WTC11 (cell line): ENCODE data around the gene MRTFB. TPM values are rescaled to one million over a fixed set of nuclear protein-coding genes. Genes with fewer than 3 reads are reported as not detected.
A peak's percentile ranks its signal among the peaks of the same experiment; 100 is the strongest.

Experiments
- ATAC-seq: fragments of 200-7000 bp; cut with Tn5 transposase; 2 replicates; pipeline ENCODE4 v1.10.0; 2021; ENCODE audit warnings: mild to moderate bottlenecking, moderate library complexity
- CTCF ChIA-PET: fragments of 300-600 bp; sonication (Branson Sonifier 250); formaldehyde crosslinking; loops from one replicate; lab custom pipeline; 2021; ENCODE audit warnings: antibody characterized with exemption; lab: Charles Lee
- POLR2A ChIA-PET: fragments of 350-600 bp; sonication (Branson Sonifier 250); formaldehyde crosslinking; loops from one replicate; lab custom pipeline; 2021; ENCODE audit warnings: antibody characterized with exemption; lab: Charles Lee
- DNase-seq: peaks from one replicate; pipeline ENCODE4 v3.0.0; 2021; ENCODE audit warnings: low spot score
- H3K27ac Mint-ChIP-seq: 2 replicates; pipeline ENCODE4 v1.8.0; 2021; ENCODE audit warnings: mixed read lengths
- H3K27me3 Mint-ChIP-seq: 2 replicates; pipeline ENCODE4 v1.8.0; 2021; ENCODE audit warnings: low read depth, mild to moderate bottlenecking, moderate library complexity, mixed read lengths
- H3K36me3 Mint-ChIP-seq: 2 replicates; pipeline ENCODE4 v1.8.0; 2021; ENCODE audit warnings: mixed read lengths
- H3K4me1 Mint-ChIP-seq: 2 replicates; pipeline ENCODE4 v1.8.0; 2022; ENCODE audit warnings: mixed read lengths
- H3K4me3 Mint-ChIP-seq: 2 replicates; pipeline ENCODE4 v1.8.0; 2021; ENCODE audit warnings: mild to moderate bottlenecking, moderate library complexity, mixed read lengths
- H3K9me3 Mint-ChIP-seq: 2 replicates; pipeline ENCODE4 v1.8.0; 2021; ENCODE audit warnings: mixed read lengths
- ATF1 ChIP-seq: sonication (generic); formaldehyde crosslinking; IDR thresholded peaks from 2 replicates; pipeline ENCODE4 v1.8.1; 2023; ENCODE audit warnings: mild to moderate bottlenecking, moderate library complexity, missing genetic modification reagents
- ATF3 ChIP-seq: sonication (generic); formaldehyde crosslinking; conservative IDR thresholded peaks from 2 replicates; pipeline ENCODE4 v1.8.1; 2022; ENCODE audit warnings: mild to moderate bottlenecking, missing genetic modification reagents
- ATF6 ChIP-seq: sonication (generic); formaldehyde crosslinking; IDR thresholded peaks from 2 replicates; pipeline ENCODE4 v1.8.1; 2023; ENCODE audit warnings: mild to moderate bottlenecking, missing genetic modification reagents
- CREB1 ChIP-seq: sonication (generic); formaldehyde crosslinking; IDR thresholded peaks from 2 replicates; pipeline ENCODE4 v1.8.0; 2023; ENCODE audit warnings: mild to moderate bottlenecking, missing genetic modification reagents
- CREM ChIP-seq: sonication (generic); formaldehyde crosslinking; IDR thresholded peaks from 2 replicates; pipeline ENCODE4 v1.8.1; 2022; ENCODE audit warnings: mild to moderate bottlenecking, missing genetic modification reagents, moderate library complexity
- ESRRA ChIP-seq: sonication (generic); formaldehyde crosslinking; IDR thresholded peaks from 2 replicates; pipeline ENCODE4 v1.8.1; 2022; ENCODE audit warnings: mild to moderate bottlenecking, missing genetic modification reagents, borderline replicate concordance
- FOXK1 ChIP-seq: sonication (generic); formaldehyde crosslinking; IDR thresholded peaks from 2 replicates; pipeline ENCODE4 v1.8.0; 2022; ENCODE audit warnings: mild to moderate bottlenecking, moderate library complexity, missing genetic modification reagents
- FOXP4 ChIP-seq: sonication (generic); formaldehyde crosslinking; IDR thresholded peaks from 2 replicates; pipeline ENCODE4 v1.8.0; 2022; ENCODE audit warnings: mild to moderate bottlenecking, missing genetic modification reagents
- IRF2 ChIP-seq: sonication (generic); formaldehyde crosslinking; IDR thresholded peaks from 2 replicates; pipeline ENCODE4 v1.8.0; 2022; ENCODE audit warnings: low read depth, missing genetic modification reagents, borderline replicate concordance
- KAT7 ChIP-seq: sonication (generic); formaldehyde crosslinking; IDR thresholded peaks from 2 replicates; pipeline ENCODE4 v1.8.1; 2023; ENCODE audit warnings: missing genetic modification reagents, mild to moderate bottlenecking, borderline replicate concordance
- NFATC4 ChIP-seq: fragments of 250-450 bp; sonication (Bioruptor Pico); IDR thresholded peaks from 2 replicates; pipeline ENCODE4 v1.9.0; 2021; ENCODE audit warnings: mild to moderate bottlenecking
- NR3C1 ChIP-seq: sonication (generic); formaldehyde crosslinking; conservative IDR thresholded peaks from 2 replicates; pipeline ENCODE4 v1.8.1; 2023; ENCODE audit warnings: low read depth, mild to moderate bottlenecking, missing genetic modification reagents
- SMAD4 ChIP-seq: sonication (generic); formaldehyde crosslinking; IDR thresholded peaks from 2 replicates; pipeline ENCODE4 v1.8.0; 2022; ENCODE audit warnings: mild to moderate bottlenecking, missing genetic modification reagents
- STAT6 ChIP-seq: sonication (generic); formaldehyde crosslinking; conservative IDR thresholded peaks from 2 replicates; pipeline ENCODE4 v1.8.1; 2023; ENCODE audit warnings: mild to moderate bottlenecking, low read depth, missing genetic modification reagents, moderate library complexity
- TEAD4 ChIP-seq: sonication (generic); formaldehyde crosslinking; IDR thresholded peaks from 2 replicates; pipeline ENCODE4 v1.8.0; 2022; ENCODE audit warnings: mild to moderate bottlenecking, missing genetic modification reagents
- ZBTB21 ChIP-seq: sonication (generic); formaldehyde crosslinking; IDR thresholded peaks from 2 replicates; pipeline ENCODE4 v1.8.1; 2023; ENCODE audit warnings: mild to moderate bottlenecking, missing genetic modification reagents, borderline replicate concordance
- ZNF416 ChIP-seq: fragments of 250-450 bp; sonication (Bioruptor Pico); IDR thresholded peaks from 2 replicates; pipeline ENCODE4 v1.9.0; 2021; ENCODE audit warnings: mild to moderate bottlenecking, inconsistent platforms
- ZNF423 ChIP-seq: fragments of 250-450 bp; sonication (Bioruptor Pico); IDR thresholded peaks from 2 replicates; pipeline ENCODE4 v2.1.2; 2022; ENCODE audit warnings: mild to moderate bottlenecking, moderate library complexity
- total RNA-seq: library from RNA; stranded (reverse); gene quantifications from 3 replicates; pipeline ENCODE4 v1.2.3, GENCODE V29; 2021

Gene MRTFB
- total RNA-seq, 1 experiment from 2014 or later: 30.8 TPM

DNA sequence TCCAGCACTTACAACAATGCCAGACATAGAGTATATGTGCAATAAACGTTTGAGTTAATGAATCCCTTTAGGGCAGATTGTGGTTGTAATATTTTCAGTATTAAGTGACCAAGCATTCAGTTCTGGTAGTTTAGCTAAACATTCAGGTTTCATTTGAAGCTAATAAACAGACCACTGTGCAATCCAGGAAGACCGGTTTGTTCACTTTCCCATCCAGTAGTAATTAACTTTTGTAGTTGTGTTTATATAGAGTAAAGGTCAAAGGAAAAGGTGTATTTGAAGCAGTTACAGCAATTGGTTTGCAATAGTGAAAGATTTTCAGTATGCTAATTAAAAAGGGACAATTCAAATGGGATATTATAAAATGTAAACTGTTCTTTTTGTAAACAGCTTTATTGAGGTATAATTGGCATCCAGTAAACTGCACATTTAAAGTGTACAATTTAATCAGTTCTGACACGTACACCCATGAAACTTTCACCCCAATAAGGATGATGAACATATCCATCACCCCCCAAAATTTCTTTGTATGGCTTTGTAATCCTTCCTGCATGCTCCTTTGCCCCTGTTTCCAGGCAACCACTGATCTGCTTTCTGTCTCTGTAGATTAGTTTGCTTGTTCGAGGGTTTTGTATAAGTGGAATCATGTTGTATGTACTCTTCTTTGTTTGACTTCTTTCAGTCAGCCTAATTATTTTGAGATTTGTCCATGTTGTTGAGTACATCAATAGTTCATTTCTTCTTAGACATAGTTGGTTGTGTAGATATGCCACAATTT, 26.3 kb downstream of the MRTFB start:
- ChIA-PET POLR2A (no interaction called here), CTCF (interaction anchor here (1.0 to 1.3 kb wide), 2 partner anchors 89 to 128 kb away, joined by 3 to 4 read pairs; no protein-coding TSS in a partner anchor)
- Mint-ChIP-seq H3K9me3 (no peaks in the 10 kb centered on the region), H3K27ac (no peak overlapping the region), H3K27me3 (no peaks in the 10 kb centered on the region), H3K4me1 (peaks cover 55% of the 10 kb centered on the region), H3K36me3 (no peaks in the 10 kb centered on the region), H3K4me3 (no peak overlapping the region)
- no peak for ATAC-seq
- TF ChIP-seq KAT7 (no peak), STAT6 (no peak), TEAD4 (CRISPR knock-in tag) (no peak), IRF2 (no peak), ESRRA (CRISPR knock-in tag) (no peak), FOXK1 (no peak), ATF3 (CRISPR knock-in tag) (no peak), SMAD4 (CRISPR knock-in tag) (no peak), NR3C1 (CRISPR knock-in tag) (no peak)
- DNase-seq: no peak

DNA sequence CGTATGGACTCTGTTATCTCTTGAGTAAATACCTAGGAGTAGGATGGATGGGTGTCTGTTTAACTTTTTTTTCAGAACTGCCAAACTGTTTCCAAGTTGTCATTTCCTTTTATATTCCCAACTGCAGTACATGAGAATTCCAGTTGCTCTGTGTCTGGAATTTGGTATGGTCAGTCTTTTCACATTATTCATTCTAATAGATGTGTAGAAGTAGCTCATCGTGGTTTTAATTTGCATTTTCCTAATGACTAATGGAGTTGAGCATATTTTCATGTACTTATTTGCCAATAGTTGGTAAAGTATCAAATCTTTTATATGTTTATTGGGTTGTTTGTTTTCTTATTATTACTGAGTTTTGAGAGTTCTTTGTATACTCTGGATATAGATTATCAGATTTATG, 27.0 kb downstream of the MRTFB start:
- H3K36me3 Mint-ChIP-seq: no peaks in the 10 kb centered on the region
- TF ChIP-seq CREB1 (CRISPR knock-in tag): no peak
- peaks cover 61% of the 10 kb centered on the region for H3K4me1 Mint-ChIP-seq
- H3K4me3 Mint-ChIP-seq: no peak overlapping the region
- H3K27ac Mint-ChIP-seq: no peak overlapping the region
- ATAC-seq (no peak), DNase-seq (no peak)
- H3K27me3 Mint-ChIP-seq: no peaks in the 10 kb centered on the region
- ChIA-PET POLR2A (no interaction called here), CTCF (interaction anchor here (0.7 kb wide), 1 partner anchor 162 kb away, joined by 3 read pairs; no protein-coding TSS in a partner anchor)
- H3K9me3 Mint-ChIP-seq: no peaks in the 10 kb centered on the region

DNA sequence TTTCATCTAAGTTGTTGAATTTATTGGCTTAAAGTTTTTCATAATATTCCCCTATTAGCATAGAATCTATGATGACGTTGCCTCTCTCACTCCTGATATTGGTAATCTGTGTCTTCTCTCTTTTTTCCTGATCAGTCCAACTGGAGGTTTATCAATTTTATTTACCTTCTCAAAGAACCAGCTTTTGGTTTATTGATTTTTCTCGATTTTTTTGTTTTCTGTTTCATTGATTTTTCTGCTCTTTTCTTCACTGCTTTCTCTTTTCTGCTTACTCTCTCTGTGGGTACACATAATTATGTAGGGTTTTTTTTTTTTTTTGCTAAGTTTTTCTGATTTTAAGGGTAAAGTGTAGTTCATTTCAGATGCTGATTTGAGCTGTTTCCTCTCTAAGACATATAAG, 29.7 kb downstream of the MRTFB start:
- Mint-ChIP-seq H3K27me3 (no peaks in the 10 kb centered on the region), H3K9me3 (no peaks in the 10 kb centered on the region), H3K27ac (no peak overlapping the region; the same call in 1 of the 2 replicates), H3K4me1 (peaks cover 46% of the 10 kb centered on the region), H3K4me3 (no peak overlapping the region), H3K36me3 (no peaks in the 10 kb centered on the region)
- DNase-seq: no peak
- ChIA-PET POLR2A (interaction anchor here (0.5 to 0.7 kb wide), 3 partner anchors 11 to 1421 kb away, joined by 3 to 9 read pairs (median 4); no protein-coding TSS in a partner anchor), CTCF (interaction anchor here (0.7 to 2.6 kb wide), 3 partner anchors 102 to 181 kb away, joined by 3 to 6 read pairs (median 4); partner anchors contain the start of gene ERCC4)
- ATAC-seq: no peak
- no peak for TF ChIP-seq NFATC4
- TF ChIP-seq FOXP4 (CRISPR knock-in tag): no peak

- Mint-ChIP-seq H3K27me3 (no peaks in the 10 kb centered on the region), H3K27ac (0 out of 2 replicates have a peak overlapping the region, but pooled peaks have one; percentile 0), H3K9me3 (no peaks in the 10 kb centered on the region), H3K4me1 (peaks cover 46% of the 10 kb centered on the region), H3K4me3 (no peak overlapping the region), H3K36me3 (no peaks in the 10 kb centered on the region)
- ATAC-seq: no peak
- ChIA-PET CTCF (interaction anchor here (1.2 to 2.6 kb wide), 2 partner anchors 178 to 182 kb away, joined by 3 to 6 read pairs; partner anchors contain the start of gene ERCC4), POLR2A (interaction anchor here (0.6 kb wide), 1 partner anchor 1421 kb away, joined by 3 read pairs; no protein-coding TSS in a partner anchor)
- no peak for DNase-seq
- TF ChIP-seq ATF6 (CRISPR knock-in tag) (no peak), CREM (no peak), ZNF416 (CRISPR knock-in tag) (no peak), ATF1 (CRISPR knock-in tag) (no peak), ZBTB21 (no peak), ZNF423 (CRISPR knock-in tag) (no peak)
Measured at GRCh38 chr16:14101415-14101814, 30.3 kb downstream of the MRTFB start.
